PFSK-1 (cell line): ENCODE data around the gene PALM2AKAP2.

Experiments
- FOXP2 ChIP-seq: optimal IDR thresholded peaks from 2 replicates; pipeline ENCODE3; 2011; ENCODE audit warnings: borderline replicate concordance, control low read depth, inconsistent platforms; ENCODE audit not compliant: insufficient read depth; ENCODE audit errors: extremely low read length, extremely low read depth
- POLR2AphosphoS5 ChIP-seq: IDR thresholded peaks from 2 replicates; pipeline ENCODE4 v1.6.1; 2012; ENCODE audit warnings: low read depth, mild to moderate bottlenecking, control low read depth, low read length, moderate library complexity
- SIN3A ChIP-seq: IDR thresholded peaks from 2 replicates; pipeline ENCODE4 v1.6.1; 2012; ENCODE audit warnings: mild to moderate bottlenecking, low read length, moderate library complexity, borderline replicate concordance; ENCODE audit not compliant: insufficient read depth
- TAF1 ChIP-seq: IDR thresholded peaks from 2 replicates; pipeline ENCODE4 v1.6.1; 2012; ENCODE audit warnings: low read length, control low read depth, borderline replicate concordance; ENCODE audit not compliant: insufficient read depth
- TF ChIP-seq, protein P1 (sequence below), 2 experiments: IDR thresholded peaks; 2 replicates each; pipeline versions ENCODE4 v1.6.1 to v1.8.0; 2011 to 2012; ENCODE audit warnings: low read depth in 2 of 2, low read length in 2 of 2, control low read depth in 1 of 2, inconsistent platforms in 1 of 2, mild to moderate bottlenecking in 1 of 2, moderate library complexity in 1 of 2; ENCODE audit not compliant: insufficient read depth in 1 of 2

The PALM2AKAP2 gene

DNA sequence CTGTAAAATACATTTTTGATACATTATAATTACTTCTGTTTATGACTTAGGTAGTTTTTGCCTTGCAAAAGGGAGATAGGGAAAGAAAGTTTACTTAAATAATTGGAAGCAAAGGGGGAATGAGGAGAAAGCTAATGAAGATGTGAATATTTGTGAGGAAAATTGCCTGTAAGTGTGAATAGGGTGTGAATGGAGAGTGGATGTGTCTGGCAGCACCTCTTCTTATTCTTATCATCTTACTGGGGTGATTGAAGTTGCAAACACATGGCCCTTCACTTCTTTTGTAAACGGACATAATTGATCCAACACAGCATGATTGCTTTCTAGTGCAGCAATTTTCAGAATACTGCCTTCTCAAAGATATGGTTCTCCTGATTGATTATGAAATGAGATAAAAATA, 46.6 kb downstream of the PALM2AKAP2 start:
- TF ChIP-seq FOXP2 (no peak), SIN3A (no peak), TAF1 (no peak), POLR2AphosphoS5 (no peak)
- TF ChIP-seq, protein P1, sequence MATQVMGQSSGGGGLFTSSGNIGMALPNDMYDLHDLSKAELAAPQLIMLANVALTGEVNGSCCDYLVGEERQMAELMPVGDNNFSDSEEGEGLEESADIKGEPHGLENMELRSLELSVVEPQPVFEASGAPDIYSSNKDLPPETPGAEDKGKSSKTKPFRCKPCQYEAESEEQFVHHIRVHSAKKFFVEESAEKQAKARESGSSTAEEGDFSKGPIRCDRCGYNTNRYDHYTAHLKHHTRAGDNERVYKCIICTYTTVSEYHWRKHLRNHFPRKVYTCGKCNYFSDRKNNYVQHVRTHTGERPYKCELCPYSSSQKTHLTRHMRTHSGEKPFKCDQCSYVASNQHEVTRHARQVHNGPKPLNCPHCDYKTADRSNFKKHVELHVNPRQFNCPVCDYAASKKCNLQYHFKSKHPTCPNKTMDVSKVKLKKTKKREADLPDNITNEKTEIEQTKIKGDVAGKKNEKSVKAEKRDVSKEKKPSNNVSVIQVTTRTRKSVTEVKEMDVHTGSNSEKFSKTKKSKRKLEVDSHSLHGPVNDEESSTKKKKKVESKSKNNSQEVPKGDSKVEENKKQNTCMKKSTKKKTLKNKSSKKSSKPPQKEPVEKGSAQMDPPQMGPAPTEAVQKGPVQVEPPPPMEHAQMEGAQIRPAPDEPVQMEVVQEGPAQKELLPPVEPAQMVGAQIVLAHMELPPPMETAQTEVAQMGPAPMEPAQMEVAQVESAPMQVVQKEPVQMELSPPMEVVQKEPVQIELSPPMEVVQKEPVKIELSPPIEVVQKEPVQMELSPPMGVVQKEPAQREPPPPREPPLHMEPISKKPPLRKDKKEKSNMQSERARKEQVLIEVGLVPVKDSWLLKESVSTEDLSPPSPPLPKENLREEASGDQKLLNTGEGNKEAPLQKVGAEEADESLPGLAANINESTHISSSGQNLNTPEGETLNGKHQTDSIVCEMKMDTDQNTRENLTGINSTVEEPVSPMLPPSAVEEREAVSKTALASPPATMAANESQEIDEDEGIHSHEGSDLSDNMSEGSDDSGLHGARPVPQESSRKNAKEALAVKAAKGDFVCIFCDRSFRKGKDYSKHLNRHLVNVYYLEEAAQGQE (IDR thresholded peaks at IDR 0.05; ENCODE audit: insufficient read depth in 1 of 2, low read depth in 2 of 2, low read length in 2 of 2): no peak

DNA sequence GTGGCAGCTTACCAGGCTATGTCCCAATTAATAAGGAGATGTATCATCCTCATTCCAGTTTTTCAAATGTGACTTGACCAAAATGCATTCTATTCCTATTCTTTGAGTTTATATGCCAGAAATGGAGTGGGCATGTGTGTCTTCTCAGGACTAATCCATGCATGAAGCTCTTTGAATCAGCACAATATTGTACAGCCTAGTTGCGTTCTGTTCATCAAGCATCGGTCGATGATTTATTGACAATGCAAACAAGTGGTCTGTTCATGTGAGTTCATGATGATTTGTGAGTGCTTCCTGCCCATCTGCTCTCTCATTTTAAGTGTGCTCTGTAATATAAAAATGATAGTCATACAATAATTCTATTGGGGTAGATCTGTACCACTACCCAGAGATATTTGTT, 48.3 kb downstream of the PALM2AKAP2 start:
- TF ChIP-seq SIN3A (no peak), POLR2AphosphoS5 (no peak), TAF1 (no peak), FOXP2 (no peak)
- TF ChIP-seq, protein P1 (IDR thresholded peaks at IDR 0.05; ENCODE audit: insufficient read depth in 1 of 2, low read depth in 2 of 2, low read length in 2 of 2): no peak
